Keratinocyte (primary cell): ENCODE results near the gene RPL6. TPM values are rescaled to one million over a fixed set of nuclear protein-coding genes. Genes with fewer than 3 reads are reported as not detected.
"Not testable (repeated sequence)": the region's sequence is repeated elsewhere in the genome, so short reads cannot be mapped to it uniquely, and the experiment has no call there.

ENCODE experiments used
- DNase-seq: peaks from one replicate; pipeline ENCODE4 v3.0.0-alpha.2; 2011; ENCODE audit warnings: low read depth, missing footprints, low spot score
- FAIRE-seq: peaks from 2 replicates; lab custom pipeline; 2011; peaks lifted over from hg19 to GRCh38; lab: Jason Lieb, UNC
- H2AFZ ChIP-seq: 2 replicates; pipeline ENCODE4 v1.6.0; 2012; ENCODE audit warnings: low read length, control low read depth, inconsistent platforms; ENCODE audit not compliant: control insufficient read depth
- H3K27ac ChIP-seq: 2 replicates; pipeline ENCODE4 v1.5.1; 2011; ENCODE audit warnings: low read length; ENCODE audit not compliant: control insufficient read depth, insufficient read depth
- H3K27me3 ChIP-seq: 3 replicates; pipeline ENCODE4 v1.6.0; 2011; ENCODE audit warnings: low read length; ENCODE audit not compliant: control insufficient read depth, insufficient read depth; ENCODE audit errors: extremely low read depth
- H3K36me3 ChIP-seq, 2 experiments: 2 replicates in 1 of 2; 3 replicates in 1 of 2; pipeline ENCODE4 v1.5.1; 2011; ENCODE audit warnings: low read length in 2 of 2, mild to moderate bottlenecking in 1 of 2; ENCODE audit not compliant: control insufficient read depth in 2 of 2, insufficient read depth in 2 of 2; ENCODE audit errors: extremely low read depth in 1 of 2
- H3K4me1 ChIP-seq: 3 replicates; pipeline ENCODE4 v1.5.1; 2011; ENCODE audit warnings: low read length; ENCODE audit not compliant: control insufficient read depth, insufficient read depth; ENCODE audit errors: extremely low read depth
- H3K4me2 ChIP-seq: 3 replicates; pipeline ENCODE4 v1.6.0; 2011; ENCODE audit warnings: low read depth, low read length; ENCODE audit not compliant: control insufficient read depth, insufficient read depth; ENCODE audit errors: extremely low read depth
- H3K4me3 ChIP-seq, 3 experiments: fragments of 200-600 bp in 1 of 3; sonication (generic) in 1 of 3; 2 replicates in 2 of 3; 3 replicates in 1 of 3; pipeline ENCODE4 v1.5.1; 2011 to 2016; ENCODE audit warnings: low read length in 3 of 3, mild to moderate bottlenecking in 3 of 3, control low read depth in 2 of 3, inconsistent platforms in 1 of 3, low read depth in 1 of 3, mixed read lengths in 1 of 3, mixed run types in 1 of 3, moderate library complexity in 1 of 3; ENCODE audit not compliant: control insufficient read depth in 2 of 3, insufficient read depth in 2 of 3; ENCODE audit errors: extremely low read depth in 1 of 3
- H3K79me2 ChIP-seq: 2 replicates; pipeline ENCODE4 v1.6.0; 2012; ENCODE audit warnings: low read length; ENCODE audit not compliant: control insufficient read depth, insufficient read depth
- H3K9ac ChIP-seq: 3 replicates; pipeline ENCODE4 v1.6.0; 2011; ENCODE audit warnings: low read length; ENCODE audit not compliant: control insufficient read depth, insufficient read depth; ENCODE audit errors: extremely low read depth
- H3K9me1 ChIP-seq: 3 replicates; pipeline ENCODE4 v1.6.0; 2011; ENCODE audit warnings: low read length; ENCODE audit not compliant: control insufficient read depth, insufficient read depth; ENCODE audit errors: extremely low read depth
- H3K9me3 ChIP-seq: 2 replicates; pipeline ENCODE4 v1.5.1; 2012; ENCODE audit warnings: low read depth, low read length; ENCODE audit not compliant: control insufficient read depth
- H4K20me1 ChIP-seq: 3 replicates; pipeline ENCODE4 v1.6.0; 2011; ENCODE audit warnings: low read length; ENCODE audit not compliant: control insufficient read depth, insufficient read depth; ENCODE audit errors: extremely low read depth
- CTCF ChIP-seq, 3 experiments: IDR thresholded peaks in 1 of 3; conservative IDR thresholded peaks in 1 of 3; optimal IDR thresholded peaks in 1 of 3; 2 replicates in 2 of 3; 3 replicates in 1 of 3; pipeline versions ENCODE3 to v1.5.1; 2011; ENCODE audit warnings: low read length in 3 of 3, mild to moderate bottlenecking in 3 of 3, moderate library complexity in 2 of 3, control low read depth in 1 of 3, inconsistent platforms in 1 of 3; ENCODE audit not compliant: insufficient read depth in 2 of 3; ENCODE audit errors: extremely low read depth in 1 of 3
- EZH2 ChIP-seq: IDR thresholded peaks from one replicate; pipeline ENCODE4 v1.6.1; 2012; ENCODE audit warnings: inconsistent platforms, mild to moderate bottlenecking, low read length, moderate library complexity
- dilution Hi-C: fragments of 300-500 bp; cut with MboI; formaldehyde crosslinking; loops from one replicate; pipeline ENCODE4 v1.7.0; 2020; ENCODE audit warnings: low sequenced_read_pairs; ENCODE audit not compliant: extremely low pct_ligation_motif_present
- polyA plus RNA-seq, 5 experiments: library from polyadenylated mRNA; depleted of rRNA in 3 of 5; stranded (reverse) in 3 of 5; stranded (forward) in 1 of 5; unstranded in 1 of 5; fragments of >200 nt; gene quantifications; 1 replicate in 1 of 5; 2 replicates in 3 of 5; 3 replicates in 1 of 5; pipeline versions ENCODE4 v1.2.1 to v1.2.3, GENCODE V29; 2011 to 2012; ENCODE audit warnings: missing spikeins in 2 of 5, low read depth in 1 of 5, low replicate concordance in 1 of 5

RPL6 gene
- polyA plus RNA-seq, 1 donor (not counting 4 experiments of a cell fraction or from before 2014, with no cell fraction given) = 2,338 TPM

- Histone ChIP-seq H2AFZ (no peak overlapping the region), H3K9me1 (no peaks in the 10 kb centered on the region), H3K9ac (no peak overlapping the region), H4K20me1 (no peaks in the 10 kb centered on the region), H3K4me3 (no peak overlapping the region), H3K27me3 (no peaks in the 10 kb centered on the region), H3K4me1 (no peaks in the 10 kb centered on the region), H3K36me3 (peaks cover 0 to 2% of the 10 kb centered on the region in 2 experiments), H3K4me2 (no peak overlapping the region), H3K9me3 (no peaks in the 10 kb centered on the region), H3K27ac (no peak overlapping the region), H3K79me2 (peaks cover 74% of the 10 kb centered on the region)
- DNase-seq (no peak), FAIRE-seq (no peak)
- TF ChIP-seq EZH2 (no peak), CTCF (optimal IDR thresholded peaks at IDR 0.05 in 1 of 3, IDR thresholded peaks at IDR 0.05 in 1 of 3, conservative IDR thresholded peaks at IDR 0.05 in 1 of 3; ENCODE audit: extremely low read depth in 1 of 3, insufficient read depth in 2 of 3, low read length in 3 of 3) (no peak)
- dilution Hi-C loops = no loop called here
These were observed 30.4 kb upstream of the RPL6 start for GRCh38 chr12:112439769-112440168.

- H3K27me3 ChIP-seq, H4K20me1 ChIP-seq, DNase-seq, H3K36me3 ChIP-seq, FAIRE-seq, H3K9ac ChIP-seq, H3K27ac ChIP-seq, H3K4me3 ChIP-seq, H3K9me1 ChIP-seq, H3K9me3 ChIP-seq, H2AFZ ChIP-seq, H3K4me1 ChIP-seq, H3K4me2 ChIP-seq, dilution Hi-C loops: not testable (repeated sequence)
- peaks cover 77% of the 10 kb centered on the region for H3K79me2 ChIP-seq
These were observed 29.2 kb upstream of the RPL6 start for GRCh38 chr12:112438645-112439044.

GRCh38 chr12:112433551-112433950, 24.1 kb upstream of the RPL6 start:
- dilution Hi-C loops = no loop called here
- DNase-seq (no peak), FAIRE-seq (no peak)
- Histone ChIP-seq H3K9me1 (no peaks in the 10 kb centered on the region), H3K27ac (no peak overlapping the region), H3K4me1 (no peaks in the 10 kb centered on the region), H3K79me2 (peaks cover 94% of the 10 kb centered on the region), H3K9ac (no peak overlapping the region), H3K9me3 (no peaks in the 10 kb centered on the region), H4K20me1 (peaks cover 2% of the 10 kb centered on the region), H3K27me3 (no peaks in the 10 kb centered on the region), H3K4me2 (no peak overlapping the region), H2AFZ (no peak overlapping the region), H3K4me3 (no peak overlapping the region), H3K36me3 (peaks cover 4% of the 10 kb centered on the region in 2 experiments)
- TF ChIP-seq EZH2 (no peak), CTCF (optimal IDR thresholded peaks at IDR 0.05 in 1 of 3, IDR thresholded peaks at IDR 0.05 in 1 of 3, conservative IDR thresholded peaks at IDR 0.05 in 1 of 3; ENCODE audit: extremely low read depth in 1 of 3, insufficient read depth in 2 of 3, low read length in 3 of 3) (no peak)
